Sigmoid colon (tissue), 4 donors: Measurements from ENCODE around the gene RP2.

Experiments used
- CTCF ChIP-seq, 4 experiments: fragments of 450-650 bp in 3 of 4; fragments of 200-600 bp in 1 of 4; IDR thresholded peaks; one replicate each; pipeline ENCODE4 v1.5.1; 2016 to 2019; ENCODE audit warnings: antibody characterized with exemption in 4 of 4, mild to moderate bottlenecking in 3 of 4, moderate library complexity in 2 of 4
- EP300 ChIP-seq, 4 donors: sonication (generic); formaldehyde crosslinking; IDR thresholded peaks; one replicate each; pipeline ENCODE4 v1.6.1; 2017; ENCODE audit warnings: antibody characterized with exemption in 4 of 4
- POLR2A ChIP-seq, 2 donors: fragments of 450-650 bp; IDR thresholded peaks; one replicate each; pipeline ENCODE4 v1.6.1; 2016; ENCODE audit warnings: antibody characterized with exemption in 2 of 2, mild to moderate bottlenecking in 2 of 2, moderate library complexity in 2 of 2
- POLR2AphosphoS5 ChIP-seq, 4 donors: sonication (generic); formaldehyde crosslinking; IDR thresholded peaks; one replicate each; pipeline ENCODE4 v1.6.1; 2017; ENCODE audit warnings: antibody characterized with exemption in 4 of 4

DNA sequence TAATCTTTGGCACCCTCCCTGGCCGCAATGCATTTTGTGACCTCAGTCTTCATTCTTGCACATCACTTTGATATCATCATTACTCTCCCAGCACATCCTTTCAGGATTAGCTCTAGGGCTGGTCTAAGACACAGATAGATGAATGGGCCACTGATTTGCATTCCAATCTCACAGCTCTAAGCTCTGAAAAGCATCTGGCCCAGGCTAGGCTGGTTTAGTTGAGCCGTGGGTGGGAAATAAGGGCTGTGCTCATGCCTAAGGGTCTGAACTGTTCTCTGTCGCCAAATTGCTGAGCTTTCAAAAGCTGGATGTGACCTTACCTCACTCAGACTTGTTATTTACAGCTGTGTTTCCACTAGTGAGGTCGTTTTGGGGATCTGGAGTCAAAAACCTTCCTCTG lies 47.9 kb upstream of the RP2 start:
- no peak for TF ChIP-seq CTCF (IDR thresholded peaks at IDR 0.05)
- no peak for TF ChIP-seq POLR2A (IDR thresholded peaks at IDR 0.05)
- TF ChIP-seq EP300 (IDR thresholded peaks at IDR 0.05): no peak
- no peak for TF ChIP-seq POLR2AphosphoS5 (IDR thresholded peaks at IDR 0.05)
